B cell (primary cell): ENCODE measurements around the gene PARD3B.

Experiments
- CTCF ChIP-seq: fragments of 200-600 bp; IDR thresholded peaks from one replicate; pipeline ENCODE4 v1.8.0; 2022; ENCODE audit warnings: antibody characterized with exemption, mild to moderate bottlenecking
- EZH2 ChIP-seq: IDR thresholded peaks from 2 replicates; pipeline ENCODE4 v1.6.1; 2012; ENCODE audit warnings: borderline replicate concordance, low read depth, mild to moderate bottlenecking, moderate library complexity, low read length; ENCODE audit not compliant: insufficient read depth, poor library complexity, severe bottlenecking

- TF ChIP-seq CTCF (no peak), EZH2 (no peak)
Observed at GRCh38 chr2:205565142-205565522, 1019.9 kb downstream of the PARD3B start.
